Upper lobe of left lung (tissue), 4 donors: ENCODE results near the gene SDS.

Experiments used
- EP300 ChIP-seq, 4 donors: sonication (generic); formaldehyde crosslinking; IDR thresholded peaks; one replicate each; pipeline ENCODE4 v1.5.1; 2017; ENCODE audit warnings: antibody characterized with exemption in 4 of 4, control low read depth in 2 of 4
- POLR2A ChIP-seq, 4 donors: fragments of 450-650 bp; IDR thresholded peaks; one replicate each; pipeline ENCODE4 v1.5.1; 2016 to 2017; ENCODE audit warnings: antibody characterized with exemption in 4 of 4, mild to moderate bottlenecking in 2 of 4
- POLR2AphosphoS5 ChIP-seq, 2 donors: sonication (generic); formaldehyde crosslinking; IDR thresholded peaks; one replicate each; pipeline ENCODE4 v1.5.1; 2017; ENCODE audit warnings: antibody characterized with exemption in 2 of 2
- TF ChIP-seq, protein P1 (sequence below), 6 experiments: fragments of 450-650 bp in 4 of 6; fragments of 200-600 bp in 2 of 6; sonication (generic) in 2 of 6; IDR thresholded peaks; one replicate each; pipeline ENCODE4 v1.5.1; 2016 to 2019; ENCODE audit warnings: antibody characterized with exemption in 6 of 6

DNA sequence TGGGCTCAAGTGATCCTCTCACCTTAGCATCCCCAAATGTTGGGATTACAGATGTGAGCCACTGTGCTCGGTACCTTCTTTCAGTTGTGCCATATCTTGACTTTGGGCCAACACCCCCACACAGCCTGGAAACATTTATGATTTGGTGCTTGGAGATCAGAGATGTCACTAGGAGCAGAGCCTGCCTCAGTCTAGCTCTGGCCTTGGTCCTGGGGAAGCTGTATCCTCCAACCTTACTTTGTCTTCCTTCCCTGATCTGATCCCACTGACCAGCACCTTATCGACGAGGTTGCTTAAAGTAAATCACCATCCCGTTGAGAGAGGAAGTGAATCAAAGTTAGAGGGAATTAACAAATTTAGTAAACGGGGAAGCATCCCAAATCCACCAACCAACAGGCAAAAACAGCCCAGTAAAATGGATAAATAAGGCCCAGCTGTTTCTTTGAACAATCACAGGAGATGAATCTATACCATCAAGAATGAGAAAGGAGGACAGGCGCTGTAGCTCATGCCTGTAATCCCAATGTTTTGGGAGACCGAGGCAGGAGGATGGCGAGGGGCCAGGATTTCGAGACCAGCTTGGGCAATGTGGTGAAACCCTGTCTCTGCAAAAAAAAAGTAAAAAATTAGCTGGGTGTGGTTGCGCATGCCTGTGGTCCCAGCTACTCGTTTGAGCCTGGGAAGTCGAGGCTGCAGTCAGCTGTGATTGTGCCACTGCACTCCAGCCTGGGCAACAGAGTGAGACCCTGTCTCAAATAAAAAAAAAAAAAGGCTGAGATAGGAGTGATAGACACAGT, 41.9 kb downstream of the SDS start:
- TF ChIP-seq POLR2AphosphoS5 (IDR thresholded peaks at IDR 0.05), result no peak
- TF ChIP-seq, protein P1, sequence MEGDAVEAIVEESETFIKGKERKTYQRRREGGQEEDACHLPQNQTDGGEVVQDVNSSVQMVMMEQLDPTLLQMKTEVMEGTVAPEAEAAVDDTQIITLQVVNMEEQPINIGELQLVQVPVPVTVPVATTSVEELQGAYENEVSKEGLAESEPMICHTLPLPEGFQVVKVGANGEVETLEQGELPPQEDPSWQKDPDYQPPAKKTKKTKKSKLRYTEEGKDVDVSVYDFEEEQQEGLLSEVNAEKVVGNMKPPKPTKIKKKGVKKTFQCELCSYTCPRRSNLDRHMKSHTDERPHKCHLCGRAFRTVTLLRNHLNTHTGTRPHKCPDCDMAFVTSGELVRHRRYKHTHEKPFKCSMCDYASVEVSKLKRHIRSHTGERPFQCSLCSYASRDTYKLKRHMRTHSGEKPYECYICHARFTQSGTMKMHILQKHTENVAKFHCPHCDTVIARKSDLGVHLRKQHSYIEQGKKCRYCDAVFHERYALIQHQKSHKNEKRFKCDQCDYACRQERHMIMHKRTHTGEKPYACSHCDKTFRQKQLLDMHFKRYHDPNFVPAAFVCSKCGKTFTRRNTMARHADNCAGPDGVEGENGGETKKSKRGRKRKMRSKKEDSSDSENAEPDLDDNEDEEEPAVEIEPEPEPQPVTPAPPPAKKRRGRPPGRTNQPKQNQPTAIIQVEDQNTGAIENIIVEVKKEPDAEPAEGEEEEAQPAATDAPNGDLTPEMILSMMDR (IDR thresholded peaks at IDR 0.05), result no peak
- no peak for TF ChIP-seq EP300 (IDR thresholded peaks at IDR 0.05)
- no peak for TF ChIP-seq POLR2A (IDR thresholded peaks at IDR 0.05)
